GM18858 (cell line): ENCODE results near the gene SLC22A14.
"Not testable (repeated sequence)": the region's sequence is repeated elsewhere in the genome, so short reads cannot be mapped to it uniquely, and the experiment has no call there.

ENCODE experiments used
- ATAC-seq: cut with Tn5 transposase; IDR thresholded peaks from one replicate; pipeline ENCODE4 v1.9.1; 2021; ENCODE audit not compliant: unreplicated experiment

The SLC22A14 gene

GRCh38 chr3:38312356-38312755 is 30.3 kb downstream of the SLC22A14 start:
- no peak for ATAC-seq

- no peak for ATAC-seq
Measured at GRCh38 chr3:38313263-38313662, 31.2 kb downstream of the SLC22A14 start.

GRCh38 chr3:38313695-38314094 is 31.6 kb downstream of the SLC22A14 start:
- ATAC-seq = no peak

DNA sequence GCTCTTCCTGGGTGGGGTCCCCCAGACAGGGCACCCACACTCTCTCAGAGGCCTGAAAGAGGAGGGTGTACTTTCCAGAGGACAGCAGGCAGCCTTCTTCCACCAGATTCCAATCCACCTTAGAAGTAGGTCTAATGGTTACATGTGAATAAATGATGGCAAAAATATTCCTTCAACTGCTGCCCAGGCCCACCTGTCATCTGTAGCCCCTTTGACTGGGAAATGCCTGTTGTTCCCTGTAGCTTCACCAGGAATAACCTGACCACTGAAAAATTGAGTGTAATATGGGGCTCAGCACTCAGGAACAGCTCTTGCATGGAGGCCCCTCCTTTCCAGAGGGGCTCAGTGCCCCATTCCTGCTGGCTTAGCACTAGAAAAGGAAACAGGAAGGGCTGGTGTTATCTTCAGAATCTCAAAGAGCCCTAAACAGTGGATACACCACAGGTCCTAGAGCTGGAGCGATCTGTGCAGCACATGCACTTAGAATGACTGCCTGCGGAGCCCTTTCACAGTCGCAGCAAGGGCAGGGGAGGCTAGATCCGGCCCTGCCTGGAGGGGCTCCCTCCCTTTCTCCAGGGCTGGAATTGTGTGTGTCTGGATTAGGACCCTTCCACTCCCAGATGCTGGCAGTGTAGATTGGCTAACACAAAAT is 32.1 kb downstream of the SLC22A14 start:
- no peak for ATAC-seq

DNA sequence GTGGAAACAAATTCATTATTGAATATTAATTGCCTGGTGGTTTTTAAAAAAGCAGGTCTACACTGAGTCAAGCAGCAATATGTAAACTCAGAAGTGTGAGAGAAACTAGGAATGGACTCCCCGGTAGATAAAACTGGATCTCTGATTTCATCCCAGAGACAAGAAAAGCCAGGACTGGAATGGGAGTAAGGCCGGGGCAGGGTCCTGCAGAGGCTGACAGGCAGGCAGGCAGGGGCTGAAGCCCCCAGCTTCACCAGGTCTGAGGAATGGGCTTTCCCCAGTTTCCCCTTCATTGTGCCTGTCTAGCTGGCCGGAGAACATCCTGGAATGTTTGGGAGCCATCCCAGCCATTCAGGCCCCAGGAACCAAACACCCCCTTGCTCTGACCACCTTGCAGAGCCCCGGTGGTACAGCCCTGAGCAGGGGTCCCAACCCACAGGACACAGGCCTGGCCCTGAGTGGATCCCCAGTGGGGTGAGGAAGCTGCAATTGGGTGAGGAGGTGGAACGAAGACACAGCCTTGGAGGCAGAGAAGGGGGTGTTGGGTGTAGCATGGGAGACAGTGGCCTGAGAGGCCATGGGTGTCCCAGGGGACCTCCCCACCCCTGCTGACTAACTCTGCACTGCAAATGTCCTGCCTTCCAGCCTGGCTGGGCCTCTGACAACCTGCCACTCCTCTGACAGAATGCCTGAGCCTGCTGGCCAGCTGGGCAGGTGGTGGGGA is 32.8 kb downstream of the SLC22A14 start:
- ATAC-seq = no peak

GRCh38 chr3:38315488-38316230 is 33.6 kb downstream of the SLC22A14 start:
- ATAC-seq = no peak

DNA sequence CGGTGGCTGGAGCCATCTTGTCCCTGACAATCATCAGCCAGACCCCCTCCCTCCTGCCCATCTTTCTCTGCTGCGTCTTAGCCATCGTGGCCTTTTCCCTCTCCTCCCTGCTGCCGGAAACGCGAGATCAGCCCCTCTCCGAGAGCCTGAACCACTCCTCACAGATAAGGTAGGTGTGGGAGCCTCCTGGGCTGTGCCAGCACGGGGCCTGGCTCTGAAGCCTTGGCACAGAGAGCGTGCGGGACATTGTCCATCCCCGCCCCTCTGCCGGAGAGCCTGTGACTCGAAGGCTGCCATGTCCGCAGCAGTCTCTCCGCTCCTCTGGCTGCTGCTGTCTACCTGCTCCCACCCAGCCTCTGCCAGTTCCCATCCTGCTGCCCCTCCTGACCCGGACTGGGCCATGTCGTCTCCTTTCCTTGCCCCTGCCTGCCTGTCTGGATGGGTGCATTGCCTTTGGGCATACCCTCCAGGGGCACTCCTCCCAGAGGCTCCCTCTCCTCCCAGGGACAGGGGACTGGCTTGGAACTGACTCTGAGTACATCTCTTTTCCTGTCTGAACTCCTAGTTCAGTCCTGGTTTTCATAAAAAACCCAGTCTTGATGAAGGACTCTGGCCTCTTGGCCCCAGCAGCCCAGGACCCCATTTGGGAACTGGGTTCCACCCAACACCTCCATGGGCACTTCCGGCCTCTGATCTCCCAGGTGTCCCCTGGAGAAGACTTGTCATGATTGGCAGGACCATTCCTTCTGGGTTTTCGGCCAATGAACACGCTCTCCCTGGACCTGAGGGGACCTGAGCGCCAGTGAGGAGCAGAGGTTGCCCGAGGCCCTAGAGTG is 34.5 kb downstream of the SLC22A14 start:
- no peak for ATAC-seq

DNA sequence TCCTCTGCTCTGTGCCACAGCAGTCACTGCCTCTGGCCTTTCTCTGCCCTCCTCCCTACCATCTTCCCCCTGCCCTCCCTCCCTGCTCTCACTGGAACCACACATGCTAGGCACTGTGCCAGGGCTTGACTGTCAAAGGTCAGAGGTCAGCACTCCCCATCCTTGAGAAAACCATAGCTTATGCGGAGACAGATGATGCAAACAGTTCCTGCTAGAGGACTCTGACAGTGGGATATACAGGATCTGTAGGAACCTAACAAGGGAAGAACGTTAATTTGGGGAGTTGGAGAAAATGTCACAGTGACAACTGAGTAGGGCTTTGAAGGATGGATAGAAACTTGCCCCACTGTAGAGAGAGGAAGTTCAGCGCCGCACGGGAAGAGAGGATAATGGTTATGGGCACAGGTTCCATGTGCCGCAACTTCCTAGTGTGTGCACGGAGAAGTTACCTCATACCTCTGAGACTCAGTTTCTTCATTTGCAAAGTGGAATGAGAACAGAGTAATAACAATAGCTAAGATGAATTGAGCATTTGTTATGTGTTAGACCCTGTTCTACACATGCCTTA is 35.2 kb downstream of the SLC22A14 start:
- ATAC-seq = no peak

DNA sequence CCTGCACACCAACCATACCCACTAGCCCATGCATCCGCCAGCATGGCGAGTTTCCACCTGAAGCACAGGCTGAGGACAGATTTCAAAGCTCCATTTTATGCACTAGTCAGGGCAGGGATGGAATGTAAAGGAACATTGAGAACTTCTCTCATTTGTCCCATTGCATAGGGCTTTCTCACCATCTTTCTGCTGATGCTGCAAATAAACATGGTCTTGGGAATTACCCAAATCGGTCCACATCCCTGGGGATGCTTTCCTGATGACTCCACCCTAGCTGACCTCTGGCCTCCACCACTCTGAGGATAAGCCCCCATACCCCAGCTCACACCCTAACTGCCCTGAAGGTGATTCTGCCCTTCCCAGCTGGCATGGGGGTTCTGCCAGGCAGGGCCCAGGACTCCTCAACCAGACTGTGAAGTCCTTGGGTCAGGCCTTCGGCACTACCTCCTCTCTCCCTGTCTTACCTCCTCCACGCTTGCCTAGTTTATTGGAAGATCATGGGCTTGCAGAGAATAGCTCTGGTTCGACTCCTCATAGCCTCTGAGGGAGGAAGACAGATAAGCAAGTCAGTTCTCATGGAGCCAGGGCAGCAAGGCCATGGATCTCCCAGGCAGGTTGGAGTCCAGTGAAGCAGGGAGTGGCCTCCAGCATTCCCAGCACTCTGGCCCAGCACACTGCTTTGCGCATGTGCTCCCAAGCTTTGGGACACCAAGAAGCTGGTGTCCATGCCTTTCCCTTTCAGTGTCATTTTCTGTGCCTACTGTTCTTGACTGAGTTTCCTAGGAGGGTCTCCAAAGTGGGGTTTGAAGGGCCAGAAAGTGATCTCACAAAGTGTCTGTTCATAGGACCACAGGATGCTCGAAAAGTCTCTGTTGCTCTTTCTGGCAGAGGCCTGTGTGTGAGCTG is 36.9 kb downstream of the SLC22A14 start:
- ATAC-seq = no peak

- not testable (repeated sequence) for ATAC-seq
Measured at GRCh38 chr3:38320638-38321037, 38.5 kb downstream of the SLC22A14 start.

DNA sequence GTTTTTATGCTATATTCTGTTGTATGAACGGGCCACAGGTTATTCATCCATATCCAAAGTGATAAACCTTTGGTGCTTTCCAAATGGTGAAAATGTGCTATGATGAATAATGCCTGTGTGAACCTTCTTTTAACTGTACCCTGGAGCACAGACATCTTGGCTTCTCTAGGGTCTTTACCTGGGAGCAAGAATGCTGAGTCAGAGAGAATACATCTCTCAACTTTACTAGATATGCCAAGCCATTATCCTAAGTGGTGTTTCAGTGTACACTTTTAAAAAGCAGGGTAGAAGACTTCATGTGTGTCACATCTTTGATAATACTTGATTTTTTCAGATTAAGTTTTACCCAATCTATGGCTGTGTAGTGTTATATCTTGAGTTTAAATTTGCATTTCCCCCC is 41.0 kb downstream of the SLC22A14 start:
- ATAC-seq = no peak

DNA sequence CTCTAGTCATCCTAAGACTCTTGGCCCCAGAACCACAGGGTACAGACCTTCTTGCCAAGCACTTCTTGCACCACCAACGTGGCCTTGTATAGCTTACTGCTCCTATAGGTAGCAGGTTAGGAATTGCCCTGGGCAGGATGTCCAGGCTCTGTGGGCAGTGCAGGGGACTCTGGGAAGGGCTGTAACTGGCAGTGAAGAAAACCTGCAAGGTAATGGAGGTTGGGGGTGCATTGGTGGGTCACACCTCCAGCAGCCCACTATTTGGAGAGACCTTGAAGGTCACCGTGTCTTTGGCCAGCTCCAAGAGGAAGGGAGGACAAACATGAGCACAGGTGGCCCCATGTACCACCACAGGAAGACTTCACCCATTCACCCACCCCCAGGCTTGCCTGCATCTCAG is 43.2 kb downstream of the SLC22A14 start:
- no peak for ATAC-seq

DNA sequence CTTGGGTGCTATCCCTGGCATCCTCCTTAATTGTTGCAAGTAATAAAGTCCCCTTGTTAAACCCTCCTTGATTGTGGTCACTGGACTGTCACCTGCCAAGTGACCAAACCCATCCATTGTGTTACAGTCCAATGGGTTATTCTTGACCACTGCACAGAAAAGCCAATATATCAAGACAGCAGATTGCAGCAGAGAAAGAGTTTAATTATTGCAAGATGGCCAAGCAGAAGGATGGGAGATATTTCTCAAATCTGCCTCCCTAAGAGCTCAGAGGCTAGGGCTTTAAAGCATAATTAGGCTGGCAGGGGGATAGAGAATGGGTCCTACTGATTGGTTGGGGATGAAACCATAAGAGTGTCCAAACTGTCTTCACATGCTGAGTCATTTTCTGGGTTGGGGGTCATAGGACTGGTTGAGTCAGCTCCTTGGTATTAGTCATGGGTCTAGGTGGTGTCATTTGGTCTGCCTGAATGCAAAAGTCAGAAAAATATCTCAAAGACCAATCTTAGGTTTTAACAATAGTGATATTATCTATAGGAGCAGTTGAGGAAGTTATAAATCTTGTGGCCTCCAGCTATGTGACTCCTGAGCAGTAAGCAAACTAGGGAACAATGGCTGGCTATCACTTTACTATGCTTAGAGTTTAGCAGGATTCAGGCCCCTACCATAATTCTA is 45.4 kb downstream of the SLC22A14 start:
- no peak for ATAC-seq

DNA sequence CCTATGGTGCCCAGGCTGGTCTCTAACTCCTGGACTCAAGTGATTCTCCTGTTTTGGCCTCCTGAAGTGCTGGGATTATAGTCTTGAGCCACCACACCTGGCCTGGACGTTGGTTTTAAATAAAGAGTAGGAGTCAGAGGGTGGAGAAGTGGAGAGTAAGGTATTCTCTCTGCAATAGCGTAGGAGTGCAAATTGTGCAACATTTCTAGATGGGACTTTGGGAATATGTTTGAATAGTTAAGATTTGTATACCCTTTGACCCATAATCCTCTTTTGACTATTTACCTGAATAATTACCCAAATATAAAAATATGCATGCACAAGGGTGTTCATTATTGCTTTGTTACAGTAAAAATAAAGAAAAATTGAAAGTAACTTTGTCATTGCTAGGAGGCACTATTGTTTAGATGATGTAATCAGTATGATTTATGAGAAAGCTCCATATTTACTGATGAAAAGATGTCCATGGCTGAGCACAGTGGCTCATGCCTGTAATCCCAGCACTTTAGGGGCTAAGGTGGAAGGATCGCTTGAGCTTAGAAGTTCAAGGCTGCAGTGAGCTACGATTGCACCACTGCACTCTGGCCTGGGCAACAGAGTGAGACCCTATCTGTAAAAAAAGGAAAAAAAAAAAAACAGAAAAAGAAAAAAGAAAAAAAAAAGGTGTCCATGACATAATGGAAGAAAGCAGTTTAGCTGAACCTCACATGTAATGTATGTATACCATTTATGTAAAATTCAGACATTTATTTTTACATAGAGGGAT is 49.3 kb downstream of the SLC22A14 start:
- ATAC-seq = no peak

- no peak for ATAC-seq
Measured at GRCh38 chr3:38332201-38332600, 50.1 kb downstream of the SLC22A14 start.

DNA sequence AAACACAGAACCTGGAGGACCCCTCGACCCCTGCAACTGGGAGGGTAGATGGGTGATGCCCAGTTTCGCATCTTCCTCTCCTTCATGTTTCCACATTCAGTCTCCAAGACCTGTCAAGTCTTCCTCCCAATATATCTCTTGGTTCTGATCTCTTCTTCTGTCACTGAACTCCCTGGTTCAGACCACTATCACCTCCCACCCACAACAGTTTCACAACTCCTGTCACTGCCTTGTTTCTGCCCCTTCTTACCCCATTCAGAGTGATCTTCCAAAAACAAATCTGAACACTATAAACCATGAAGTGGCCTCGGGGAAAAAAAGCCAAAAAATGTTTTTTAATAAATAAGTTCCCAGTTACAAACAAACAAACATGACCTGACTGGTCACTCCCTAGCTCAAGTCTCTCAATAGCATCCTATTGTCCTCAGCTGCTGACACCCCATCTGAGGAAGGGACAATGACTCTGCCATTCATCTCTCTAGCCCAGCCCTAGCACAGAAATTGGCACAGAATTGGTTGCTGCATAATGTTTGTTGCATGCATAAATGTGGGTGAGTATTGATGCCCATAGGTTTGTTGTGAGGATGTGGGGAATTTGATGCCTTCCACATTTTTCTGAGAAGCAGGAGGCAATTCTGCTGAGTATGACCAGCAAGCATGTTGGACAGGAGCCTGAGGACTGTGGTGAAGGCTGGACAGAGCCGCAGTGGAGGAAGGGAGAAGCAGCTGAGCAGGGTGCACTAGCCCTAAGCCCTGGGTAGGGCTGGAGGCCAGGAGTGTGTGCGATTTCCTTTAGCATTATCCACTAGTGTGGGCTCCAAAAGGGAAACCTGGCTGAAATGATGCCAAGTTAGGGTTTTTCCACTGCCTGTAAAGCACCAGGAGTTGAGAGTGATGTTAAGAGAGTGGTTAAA is 52.3 kb downstream of the SLC22A14 start:
- no peak for ATAC-seq

DNA sequence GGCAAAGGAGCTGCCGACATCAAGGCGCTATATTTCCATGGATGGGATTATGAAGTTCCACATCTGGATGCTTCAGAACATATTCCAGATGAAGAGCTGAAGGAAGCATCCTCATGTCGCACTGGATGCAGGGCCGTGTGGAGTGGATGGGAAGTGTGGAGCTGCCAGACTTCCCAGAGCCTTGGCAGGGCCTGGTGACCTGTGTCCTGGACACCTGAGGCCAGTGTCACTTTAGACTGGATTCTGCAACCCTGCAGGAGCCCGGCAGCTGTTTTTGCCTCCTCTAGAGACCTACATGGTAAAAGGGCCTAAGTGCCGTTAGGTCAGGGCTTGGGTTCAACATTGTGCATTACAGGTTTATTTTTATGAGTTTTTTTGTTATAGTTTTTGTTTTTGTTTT is 53.2 kb downstream of the SLC22A14 start:
- ATAC-seq = no peak
